ENCODE measurements around the gene NT5DC2.

DNA sequence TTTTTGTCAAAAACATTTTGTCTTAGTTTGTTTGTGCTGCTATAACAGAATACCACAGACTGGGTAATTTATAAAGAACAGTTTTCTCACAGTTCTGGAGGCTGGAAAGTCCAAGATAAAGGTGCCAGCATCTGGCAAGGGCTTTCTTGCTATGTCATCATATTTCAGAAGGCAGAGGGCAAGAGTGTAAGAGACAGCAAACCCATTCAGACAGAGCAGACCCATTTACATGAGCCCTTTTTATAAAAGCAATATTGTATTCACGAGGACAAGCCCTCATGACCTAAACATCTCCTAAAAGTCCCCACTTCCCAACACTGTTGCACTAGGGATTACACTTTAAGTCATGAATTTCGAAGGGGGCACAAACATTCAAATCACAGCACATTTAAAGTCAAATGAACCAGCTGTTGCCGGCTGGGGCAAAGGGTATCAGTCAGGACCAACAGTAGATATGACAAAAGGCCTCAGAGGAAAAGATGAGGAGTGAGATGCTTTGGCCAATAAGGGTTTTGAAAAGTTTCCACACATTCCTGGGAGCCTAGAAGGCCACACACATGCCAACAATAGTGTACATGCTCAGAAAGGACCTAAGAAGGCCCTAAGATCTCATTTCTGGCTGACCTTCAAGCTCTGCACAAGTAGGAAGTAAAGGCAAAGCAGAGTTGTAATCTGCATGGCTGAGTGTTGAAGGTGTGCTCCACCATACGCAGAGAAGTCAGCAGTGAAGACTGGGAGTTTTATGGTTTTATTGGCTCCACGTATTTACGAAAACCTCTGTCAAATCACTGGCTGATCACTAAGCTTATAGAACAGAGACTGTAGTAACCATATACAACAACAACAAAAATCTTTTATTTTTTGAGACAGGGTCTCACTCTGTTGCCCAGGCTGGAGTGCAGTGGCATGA, 40.7 kb upstream of the NT5DC2 start:
- TF ChIP-seq, protein P1, sequence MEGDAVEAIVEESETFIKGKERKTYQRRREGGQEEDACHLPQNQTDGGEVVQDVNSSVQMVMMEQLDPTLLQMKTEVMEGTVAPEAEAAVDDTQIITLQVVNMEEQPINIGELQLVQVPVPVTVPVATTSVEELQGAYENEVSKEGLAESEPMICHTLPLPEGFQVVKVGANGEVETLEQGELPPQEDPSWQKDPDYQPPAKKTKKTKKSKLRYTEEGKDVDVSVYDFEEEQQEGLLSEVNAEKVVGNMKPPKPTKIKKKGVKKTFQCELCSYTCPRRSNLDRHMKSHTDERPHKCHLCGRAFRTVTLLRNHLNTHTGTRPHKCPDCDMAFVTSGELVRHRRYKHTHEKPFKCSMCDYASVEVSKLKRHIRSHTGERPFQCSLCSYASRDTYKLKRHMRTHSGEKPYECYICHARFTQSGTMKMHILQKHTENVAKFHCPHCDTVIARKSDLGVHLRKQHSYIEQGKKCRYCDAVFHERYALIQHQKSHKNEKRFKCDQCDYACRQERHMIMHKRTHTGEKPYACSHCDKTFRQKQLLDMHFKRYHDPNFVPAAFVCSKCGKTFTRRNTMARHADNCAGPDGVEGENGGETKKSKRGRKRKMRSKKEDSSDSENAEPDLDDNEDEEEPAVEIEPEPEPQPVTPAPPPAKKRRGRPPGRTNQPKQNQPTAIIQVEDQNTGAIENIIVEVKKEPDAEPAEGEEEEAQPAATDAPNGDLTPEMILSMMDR (IDR thresholded peaks at IDR 0.05): no peak
- no peak for TF ChIP-seq POLR2A (IDR thresholded peaks at IDR 0.05)
